ENCODE results near the gene DNASE1.
A peak's percentile ranks its signal among the peaks of the same experiment; 100 is the strongest.

The DNASE1 gene

DNA sequence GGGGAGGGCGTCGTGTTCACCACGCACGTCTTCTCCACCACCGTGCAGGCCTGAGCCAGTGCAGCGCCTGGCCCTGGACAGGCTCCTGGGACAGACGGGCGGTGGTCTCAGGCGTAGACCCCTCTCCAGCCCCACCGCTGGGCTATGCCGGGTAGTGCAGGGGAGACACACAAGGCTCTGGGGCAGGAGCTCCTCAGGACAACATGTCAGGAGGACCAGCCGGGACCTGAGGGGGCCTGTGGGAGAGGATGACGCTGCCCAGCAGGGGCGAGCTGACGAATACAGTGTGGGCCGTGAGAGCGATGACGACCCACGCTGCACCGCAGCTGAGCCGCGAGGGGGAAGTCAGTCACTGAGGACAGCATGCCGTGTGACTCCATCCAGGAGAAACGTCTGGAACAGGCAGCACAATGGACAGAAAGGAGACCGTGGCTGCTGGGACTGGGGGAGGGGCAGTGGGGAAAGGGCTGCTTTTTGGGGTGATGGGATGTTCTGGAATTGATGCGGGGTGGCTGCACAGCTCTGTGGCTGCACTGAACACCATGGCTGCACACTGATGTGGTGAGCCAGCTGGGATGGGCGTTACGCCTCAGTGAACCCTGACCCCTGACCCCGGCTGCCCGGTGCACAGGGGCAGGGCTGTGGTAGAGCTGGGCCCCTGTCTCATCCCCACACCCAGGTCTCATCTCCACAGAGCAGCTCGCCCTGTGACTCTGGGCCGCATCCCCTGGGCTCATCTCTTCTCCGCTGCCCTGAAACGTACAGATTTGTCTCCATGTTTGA lies 20.2 kb downstream of the DNASE1 start:
- Histone ChIP-seq H3K4me3 (ENCODE audit: insufficient read depth in 1 of 2, low read depth in 1 of 2, low read length in 2 of 2) (no peak overlapping the region), H3K4me2 (ENCODE audit: low read length, poor library complexity, severe bottlenecking) (no peak overlapping the region), H4K91ac (ENCODE audit: low read length) (no peak overlapping the region), H3K27ac (ENCODE audit: low read length, poor library complexity, severe bottlenecking) (no peak overlapping the region), H2BK15ac (ENCODE audit: low read depth, poor library complexity, severe bottlenecking) (no peak overlapping the region), H3K4ac (ENCODE audit: low read depth in 1 of 2, low read length in 2 of 2) (no peak overlapping the region), H3K36me3 (ENCODE audit: control insufficient read depth in 1 of 2, insufficient read depth in 2 of 2, low read depth in 1 of 2, low read length in 2 of 2) (peaks cover 72 to 84% of the 10 kb centered on the region in 2 experiments), H2BK12ac (ENCODE audit: low read length in 2 of 2) (no peak overlapping the region), H3K9me3 (ENCODE audit: control insufficient read depth, low read length) (no peaks in the 10 kb centered on the region), H3K79me1 (replicated peaks; ENCODE audit: low read length, poor library complexity, severe bottlenecking) (no peaks in the 10 kb centered on the region), H2BK5ac (ENCODE audit: low read depth, low read length, poor library complexity, severe bottlenecking) (no peak overlapping the region), H3K23ac (ENCODE audit: low read length in 2 of 2) (no peak overlapping the region), H3K4me1 (ENCODE audit: control insufficient read depth, insufficient read depth, low read depth, low read length) (peaks cover 6% of the 10 kb centered on the region), H2AK5ac (ENCODE audit: low read length, severe bottlenecking) (no peak overlapping the region), H3K14ac (ENCODE audit: low read length in 2 of 2) (no peak overlapping the region), H2AFZ (ENCODE audit: low read depth, low read length) (no peak overlapping the region), H2BK120ac (ENCODE audit: low read depth, low read length) (no peak overlapping the region), H3K9ac (ENCODE audit: low read length) (no peak overlapping the region), H3K18ac (ENCODE audit: low read depth in 1 of 2, low read length in 2 of 2) (no peak overlapping the region), H3K27me3 (ENCODE audit: control insufficient read depth in 1 of 2, insufficient read depth in 1 of 2, low read length in 2 of 2) (no peaks in the 10 kb centered on the region), H4K8ac (ENCODE audit: low read length) (no peak overlapping the region)
- WGBS, result 94% methylated on average over 33 of the region's 34 CpGs
- DNase-seq, result no peak

DNA sequence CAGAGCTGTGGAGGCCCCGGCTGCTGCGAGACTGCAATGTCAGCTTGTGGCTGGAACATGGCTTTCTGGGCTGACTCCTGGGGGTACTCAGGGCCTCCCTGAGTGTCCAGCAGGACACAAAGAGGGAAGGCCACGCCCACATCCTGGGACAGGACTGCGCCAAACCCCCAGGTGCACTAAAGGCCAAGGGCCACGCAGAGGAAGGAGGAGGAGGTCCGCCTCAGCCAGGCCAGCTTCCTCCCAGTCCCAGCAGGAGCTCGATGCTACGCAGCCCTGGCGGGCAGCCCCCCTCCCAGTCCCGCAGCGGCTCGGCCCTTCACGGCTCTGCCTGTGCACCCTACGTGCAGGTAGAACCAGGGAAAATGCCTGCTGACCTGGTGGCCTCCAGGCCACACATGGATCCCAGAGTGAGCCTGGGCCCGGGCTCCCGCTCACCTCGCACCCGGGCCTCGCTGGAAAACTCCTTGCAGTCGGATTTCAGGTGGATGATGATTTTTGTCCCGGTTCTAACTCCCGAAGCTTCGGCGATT lies 21.2 kb downstream of the DNASE1 start:
- no peaks in the 10 kb centered on the region for H3K9me3 ChIP-seq (ENCODE audit: control insufficient read depth, low read length)
- H3K23ac ChIP-seq (ENCODE audit: low read length in 2 of 2), result no peak overlapping the region
- H3K4me3 ChIP-seq (ENCODE audit: insufficient read depth in 1 of 2, low read depth in 1 of 2, low read length in 2 of 2), result no peak overlapping the region
- no peak overlapping the region for H3K18ac ChIP-seq (ENCODE audit: low read depth in 1 of 2, low read length in 2 of 2)
- no peak overlapping the region for H4K8ac ChIP-seq (ENCODE audit: low read length)
- no peak overlapping the region for H2BK12ac ChIP-seq (ENCODE audit: low read length in 2 of 2)
- H3K4me2 ChIP-seq (ENCODE audit: low read length, poor library complexity, severe bottlenecking), result no peak overlapping the region
- no peak overlapping the region for H2AFZ ChIP-seq (ENCODE audit: low read depth, low read length)
- H2BK120ac ChIP-seq (ENCODE audit: low read depth, low read length), result no peak overlapping the region
- H2BK15ac ChIP-seq (ENCODE audit: low read depth, poor library complexity, severe bottlenecking), result peak overlapping the region; percentile 57
- H2BK5ac ChIP-seq (ENCODE audit: low read depth, low read length, poor library complexity, severe bottlenecking), result no peak overlapping the region
- H3K4ac ChIP-seq (ENCODE audit: low read depth in 1 of 2, low read length in 2 of 2), result no peak overlapping the region
- H3K36me3 ChIP-seq (ENCODE audit: control insufficient read depth in 1 of 2, insufficient read depth in 2 of 2, low read depth in 1 of 2, low read length in 2 of 2), result peaks cover 75 to 87% of the 10 kb centered on the region in 2 experiments
- no peak overlapping the region for H3K9ac ChIP-seq (ENCODE audit: low read length)
- H3K14ac ChIP-seq (ENCODE audit: low read length in 2 of 2), result no peak overlapping the region
- H3K79me1 ChIP-seq (replicated peaks; ENCODE audit: low read length, poor library complexity, severe bottlenecking), result no peaks in the 10 kb centered on the region
- no peak overlapping the region for H2AK5ac ChIP-seq (ENCODE audit: low read length, severe bottlenecking)
- WGBS, result 95% methylated on average over 24 of the region's 24 CpGs
- H3K27ac ChIP-seq (ENCODE audit: low read length, poor library complexity, severe bottlenecking), result no peak overlapping the region
- peaks cover 6% of the 10 kb centered on the region for H3K4me1 ChIP-seq (ENCODE audit: control insufficient read depth, insufficient read depth, low read depth, low read length)
- H4K91ac ChIP-seq (ENCODE audit: low read length), result no peak overlapping the region
- DNase-seq, result no peak
- no peaks in the 10 kb centered on the region for H3K27me3 ChIP-seq (ENCODE audit: control insufficient read depth in 1 of 2, insufficient read depth in 1 of 2, low read length in 2 of 2)

DNA sequence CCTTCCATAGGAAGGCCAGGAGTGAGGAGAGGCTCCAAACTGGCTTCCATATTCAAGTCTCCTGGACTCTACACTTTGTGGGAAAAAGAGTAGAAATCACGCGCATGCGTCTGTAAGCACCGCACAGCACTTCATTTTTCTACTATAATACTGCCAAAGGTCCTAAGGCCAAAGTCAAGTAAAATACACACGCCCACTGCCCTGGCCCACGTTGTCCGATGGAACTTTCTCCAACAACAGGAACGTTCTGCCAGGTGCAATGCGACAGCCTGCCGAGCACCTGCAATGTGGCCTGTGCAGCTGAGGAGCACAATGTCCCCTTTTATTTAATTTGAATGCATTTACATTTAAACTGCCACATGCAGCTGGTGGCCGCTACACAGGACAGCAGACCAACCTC lies 23.5 kb downstream of the DNASE1 start:
- no peak overlapping the region for H4K91ac ChIP-seq (ENCODE audit: low read length)
- no peaks in the 10 kb centered on the region for H3K9me3 ChIP-seq (ENCODE audit: control insufficient read depth, low read length)
- H4K8ac ChIP-seq (ENCODE audit: low read length), result no peak overlapping the region
- peaks cover 3% of the 10 kb centered on the region for H3K79me1 ChIP-seq (replicated peaks; ENCODE audit: low read length, poor library complexity, severe bottlenecking)
- DNase-seq, result no peak
- no peak overlapping the region for H2BK12ac ChIP-seq (ENCODE audit: low read length in 2 of 2)
- no peak overlapping the region for H3K9ac ChIP-seq (ENCODE audit: low read length)
- H2BK5ac ChIP-seq (ENCODE audit: low read depth, low read length, poor library complexity, severe bottlenecking), result no peak overlapping the region
- H3K27me3 ChIP-seq (ENCODE audit: control insufficient read depth in 1 of 2, insufficient read depth in 1 of 2, low read length in 2 of 2), result no peaks in the 10 kb centered on the region
- H3K4me3 ChIP-seq (ENCODE audit: insufficient read depth in 1 of 2, low read depth in 1 of 2, low read length in 2 of 2), result no peak overlapping the region
- H3K4me2 ChIP-seq (ENCODE audit: low read length, poor library complexity, severe bottlenecking), result no peak overlapping the region
- no peak overlapping the region for H3K23ac ChIP-seq (ENCODE audit: low read length in 2 of 2)
- H2AK5ac ChIP-seq (ENCODE audit: low read length, severe bottlenecking), result no peak overlapping the region
- no peak overlapping the region for H2BK15ac ChIP-seq (ENCODE audit: low read depth, poor library complexity, severe bottlenecking)
- H3K4ac ChIP-seq (ENCODE audit: low read depth in 1 of 2, low read length in 2 of 2), result no peak overlapping the region
- peaks cover 73 to 83% of the 10 kb centered on the region in 2 experiments for H3K36me3 ChIP-seq (ENCODE audit: control insufficient read depth in 1 of 2, insufficient read depth in 2 of 2, low read depth in 1 of 2, low read length in 2 of 2)
- H2BK120ac ChIP-seq (ENCODE audit: low read depth, low read length), result no peak overlapping the region
- H3K14ac ChIP-seq (ENCODE audit: low read length in 2 of 2), result no peak overlapping the region
- H2AFZ ChIP-seq (ENCODE audit: low read depth, low read length), result no peak overlapping the region
- no peak overlapping the region for H3K27ac ChIP-seq (ENCODE audit: low read length, poor library complexity, severe bottlenecking)
- 96% methylated on average over 11 of the region's 11 CpGs for WGBS
- no peak overlapping the region for H3K18ac ChIP-seq (ENCODE audit: low read depth in 1 of 2, low read length in 2 of 2)
- H3K4me1 ChIP-seq (ENCODE audit: control insufficient read depth, insufficient read depth, low read depth, low read length), result peaks cover 6% of the 10 kb centered on the region

DNA sequence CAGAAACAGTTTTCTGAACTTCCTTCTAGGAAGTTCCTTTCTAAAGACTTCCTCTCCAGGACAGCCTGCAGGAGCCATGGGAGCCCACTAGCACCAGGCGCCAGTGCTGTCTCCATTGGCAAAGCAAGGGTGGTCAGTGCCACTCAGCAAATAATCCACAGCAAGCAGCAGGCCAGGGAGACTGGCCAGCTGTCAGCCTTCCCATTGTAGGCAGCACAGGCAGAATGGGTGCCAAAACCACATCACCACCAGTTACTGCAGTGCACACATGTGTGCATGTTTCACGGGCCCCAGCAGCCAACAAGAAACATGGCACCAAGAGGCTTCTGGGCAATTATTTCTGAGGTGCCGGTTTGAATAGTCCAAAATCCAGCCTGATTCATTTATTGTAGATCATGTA lies 26.7 kb downstream of the DNASE1 start:
- Histone ChIP-seq H3K4me2 (ENCODE audit: low read length, poor library complexity, severe bottlenecking) (no peak overlapping the region), H3K23ac (ENCODE audit: low read length in 2 of 2) (no peak overlapping the region), H3K9ac (ENCODE audit: low read length) (no peak overlapping the region), H2BK12ac (ENCODE audit: low read length in 2 of 2) (no peak overlapping the region), H3K4ac (ENCODE audit: low read depth in 1 of 2, low read length in 2 of 2) (no peak overlapping the region), H4K8ac (ENCODE audit: low read length) (no peak overlapping the region), H2BK120ac (ENCODE audit: low read depth, low read length) (no peak overlapping the region), H3K18ac (ENCODE audit: low read depth in 1 of 2, low read length in 2 of 2) (no peak overlapping the region), H3K27me3 (ENCODE audit: control insufficient read depth in 1 of 2, insufficient read depth in 1 of 2, low read length in 2 of 2) (no peaks in the 10 kb centered on the region), H2AFZ (ENCODE audit: low read depth, low read length) (no peak overlapping the region), H3K4me1 (ENCODE audit: control insufficient read depth, insufficient read depth, low read depth, low read length) (no peaks in the 10 kb centered on the region), H2AK5ac (ENCODE audit: low read length, severe bottlenecking) (no peak overlapping the region), H3K9me3 (ENCODE audit: control insufficient read depth, low read length) (no peaks in the 10 kb centered on the region), H2BK15ac (ENCODE audit: low read depth, poor library complexity, severe bottlenecking) (no peak overlapping the region), H3K79me1 (replicated peaks; ENCODE audit: low read length, poor library complexity, severe bottlenecking) (peaks cover 3% of the 10 kb centered on the region), H4K91ac (ENCODE audit: low read length) (no peak overlapping the region), H3K27ac (ENCODE audit: low read length, poor library complexity, severe bottlenecking) (no peak overlapping the region), H3K4me3 (ENCODE audit: insufficient read depth in 1 of 2, low read depth in 1 of 2, low read length in 2 of 2) (no peak overlapping the region), H3K36me3 (ENCODE audit: control insufficient read depth in 1 of 2, insufficient read depth in 2 of 2, low read depth in 1 of 2, low read length in 2 of 2) (peaks cover 62 to 63% of the 10 kb centered on the region in 2 experiments), H2BK5ac (ENCODE audit: low read depth, low read length, poor library complexity, severe bottlenecking) (no peak overlapping the region), H3K14ac (ENCODE audit: low read length in 2 of 2) (no peak overlapping the region)
- WGBS, result 100% methylated on average over 1 of the region's 3 CpGs
- no peak for DNase-seq
